AG09309 (cell line): Measurements from ENCODE around the gene VPS13C.
"Not testable (repeated sequence)": the region's sequence is repeated elsewhere in the genome, so short reads cannot be mapped to it uniquely, and the experiment has no call there.

Source experiments
- DNase-seq: peaks from one replicate; pipeline ENCODE4 v3.0.0-alpha.2; 2010; ENCODE audit warnings: low read depth
- H3K4me3 ChIP-seq: 2 replicates; pipeline ENCODE4 v1.5.1; 2011; ENCODE audit warnings: mild to moderate bottlenecking, low read depth, low read length, moderate library complexity; ENCODE audit not compliant: control insufficient read depth
- TF ChIP-seq, protein P1 (sequence below): IDR thresholded peaks from 2 replicates; pipeline ENCODE4 v1.5.1; 2011; ENCODE audit warnings: mild to moderate bottlenecking, low read depth, low read length, inconsistent platforms; ENCODE audit not compliant: insufficient read depth, control insufficient read depth; ENCODE audit errors: missing control alignments

VPS13C gene

DNA sequence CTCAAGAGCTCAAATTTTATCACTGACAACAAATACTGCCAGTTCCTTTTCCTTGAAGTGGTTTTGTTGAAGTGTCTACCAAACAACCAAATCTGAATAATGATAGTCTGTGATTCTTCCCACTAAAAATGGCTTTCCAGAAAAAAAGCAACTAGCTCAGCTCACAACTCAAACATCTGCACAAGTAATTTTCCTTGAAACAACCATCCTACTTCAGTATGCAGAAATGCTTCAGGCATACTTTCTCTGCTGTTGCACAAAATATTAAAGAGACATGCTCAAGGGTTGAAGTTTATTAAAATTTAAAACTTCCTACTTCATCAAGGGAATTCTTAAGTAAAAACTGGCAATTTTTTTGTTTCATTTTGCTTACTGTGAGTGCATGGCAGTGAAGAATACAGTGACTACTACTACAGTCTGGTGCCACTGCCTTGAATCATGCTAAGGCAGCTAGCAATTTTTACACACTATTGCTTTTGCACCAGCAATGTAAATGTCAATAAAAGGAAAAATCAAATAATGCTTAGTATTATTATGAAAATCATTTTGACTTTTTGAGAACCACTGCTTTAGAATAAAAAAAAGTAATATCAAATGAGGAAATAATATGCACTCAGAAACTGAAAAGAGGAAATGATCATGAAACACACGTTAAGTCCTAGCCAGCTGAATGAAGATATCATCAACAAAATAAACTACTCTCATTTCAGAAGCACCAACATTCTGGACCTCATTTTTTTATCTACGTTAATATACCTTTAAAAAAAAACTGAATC, 33.6 kb downstream of the VPS13C start:
- TF ChIP-seq, protein P1, sequence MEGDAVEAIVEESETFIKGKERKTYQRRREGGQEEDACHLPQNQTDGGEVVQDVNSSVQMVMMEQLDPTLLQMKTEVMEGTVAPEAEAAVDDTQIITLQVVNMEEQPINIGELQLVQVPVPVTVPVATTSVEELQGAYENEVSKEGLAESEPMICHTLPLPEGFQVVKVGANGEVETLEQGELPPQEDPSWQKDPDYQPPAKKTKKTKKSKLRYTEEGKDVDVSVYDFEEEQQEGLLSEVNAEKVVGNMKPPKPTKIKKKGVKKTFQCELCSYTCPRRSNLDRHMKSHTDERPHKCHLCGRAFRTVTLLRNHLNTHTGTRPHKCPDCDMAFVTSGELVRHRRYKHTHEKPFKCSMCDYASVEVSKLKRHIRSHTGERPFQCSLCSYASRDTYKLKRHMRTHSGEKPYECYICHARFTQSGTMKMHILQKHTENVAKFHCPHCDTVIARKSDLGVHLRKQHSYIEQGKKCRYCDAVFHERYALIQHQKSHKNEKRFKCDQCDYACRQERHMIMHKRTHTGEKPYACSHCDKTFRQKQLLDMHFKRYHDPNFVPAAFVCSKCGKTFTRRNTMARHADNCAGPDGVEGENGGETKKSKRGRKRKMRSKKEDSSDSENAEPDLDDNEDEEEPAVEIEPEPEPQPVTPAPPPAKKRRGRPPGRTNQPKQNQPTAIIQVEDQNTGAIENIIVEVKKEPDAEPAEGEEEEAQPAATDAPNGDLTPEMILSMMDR = no peak
- no peak for DNase-seq
- no peak overlapping the region for H3K4me3 ChIP-seq

DNA sequence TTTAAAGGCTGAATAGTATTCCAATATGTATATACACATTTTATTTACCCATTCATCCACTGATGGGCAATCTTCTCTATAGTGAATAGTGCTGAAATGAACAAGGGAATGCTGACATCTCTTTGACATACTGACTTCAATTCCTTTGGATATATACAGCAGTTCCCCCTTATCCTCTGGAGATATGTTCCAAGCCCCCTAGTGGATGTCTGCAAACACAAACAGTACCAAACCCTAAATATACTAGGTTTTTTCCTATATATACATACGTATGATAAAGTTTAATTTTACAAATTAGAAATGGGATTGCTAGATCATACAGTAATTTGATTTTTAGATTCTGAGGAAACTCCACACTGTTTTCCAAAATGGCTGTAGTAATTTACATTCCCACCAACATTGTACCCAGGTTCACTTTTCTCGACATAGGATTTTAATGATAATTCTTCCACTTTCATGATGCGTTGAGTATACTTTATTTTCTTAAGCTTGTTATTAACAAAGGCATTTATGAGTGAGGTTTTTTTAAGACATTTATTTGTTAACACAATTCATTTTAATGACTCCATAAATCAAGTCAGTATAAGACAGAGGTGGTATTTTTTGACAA, 38.2 kb downstream of the VPS13C start:
- DNase-seq = no peak
- no peak overlapping the region for H3K4me3 ChIP-seq
- TF ChIP-seq, protein P1 = peak; percentile 18

DNA sequence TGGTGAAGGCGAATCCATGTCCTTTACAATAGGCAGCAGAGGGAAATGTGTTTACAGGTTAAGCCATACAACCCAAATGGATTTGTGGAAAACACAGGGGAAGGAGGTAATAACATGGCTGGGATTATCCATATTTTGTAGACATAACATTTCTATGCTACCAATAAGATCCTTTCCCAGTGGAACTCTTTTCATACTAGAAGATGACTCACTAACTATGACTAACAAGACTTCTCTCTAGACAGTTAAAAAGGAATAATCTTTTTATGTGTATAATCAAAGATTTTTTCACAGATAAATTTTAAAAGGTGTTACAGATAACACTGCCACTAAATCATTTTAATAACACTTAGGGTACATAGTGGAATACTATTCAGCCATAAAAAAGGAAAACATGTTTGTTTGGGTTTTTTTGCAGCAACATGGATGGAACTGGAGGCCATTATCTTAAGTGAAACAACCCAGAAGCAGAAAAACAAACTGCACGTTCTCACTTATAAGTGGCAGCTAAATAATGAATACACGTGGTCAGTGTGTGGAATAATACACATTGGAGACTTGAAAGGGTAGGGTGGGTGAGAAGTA, 39.6 kb downstream of the VPS13C start:
- no peak overlapping the region for H3K4me3 ChIP-seq
- DNase-seq = no peak
- TF ChIP-seq, protein P1 = no peak

DNA sequence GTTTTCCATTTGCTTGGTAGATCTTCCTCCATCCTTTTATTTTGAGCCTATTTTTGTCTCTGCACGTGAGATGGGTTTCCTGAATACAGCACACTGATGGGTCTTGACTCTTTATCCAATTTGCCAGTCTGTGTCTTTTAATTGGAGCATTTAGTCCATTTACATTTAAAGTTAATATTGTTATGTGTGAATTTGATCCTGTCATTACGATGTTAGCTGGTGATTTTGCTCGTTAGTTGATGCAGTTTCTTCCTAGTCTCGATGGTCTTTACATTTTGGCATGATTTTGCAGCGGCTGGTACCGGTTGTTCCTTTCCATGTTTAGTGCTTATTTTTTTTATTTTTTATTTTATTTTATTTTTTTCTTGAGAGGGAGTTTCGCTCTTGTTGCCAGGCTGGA, 54.9 kb downstream of the VPS13C start:
- H3K4me3 ChIP-seq = not testable (repeated sequence)

DNA sequence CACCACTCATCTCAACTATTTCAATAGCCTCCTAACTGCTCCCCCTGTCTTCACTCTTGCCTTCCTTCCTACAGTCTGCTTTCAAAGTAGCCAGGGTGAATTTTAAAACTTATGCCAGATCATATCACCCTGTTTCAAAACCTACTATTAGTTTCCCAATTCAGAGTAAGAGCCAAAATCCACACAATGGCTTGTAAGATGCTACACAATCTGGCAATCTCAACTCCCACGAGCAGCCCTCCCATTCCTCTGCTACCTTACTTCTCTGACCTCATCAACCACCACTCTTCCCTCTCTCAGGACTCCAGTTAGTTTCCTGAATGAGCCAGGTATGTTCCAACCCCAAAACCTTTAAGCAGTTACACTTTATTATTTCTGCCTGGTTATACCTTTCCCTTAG, 62.5 kb downstream of the VPS13C start:
- TF ChIP-seq, protein P1 = no peak
- DNase-seq = no peak
- H3K4me3 ChIP-seq = no peak overlapping the region

More for the DNA sequence above, 54.9 kb downstream of the VPS13C start:
- not testable (repeated sequence) for DNase-seq

DNA sequence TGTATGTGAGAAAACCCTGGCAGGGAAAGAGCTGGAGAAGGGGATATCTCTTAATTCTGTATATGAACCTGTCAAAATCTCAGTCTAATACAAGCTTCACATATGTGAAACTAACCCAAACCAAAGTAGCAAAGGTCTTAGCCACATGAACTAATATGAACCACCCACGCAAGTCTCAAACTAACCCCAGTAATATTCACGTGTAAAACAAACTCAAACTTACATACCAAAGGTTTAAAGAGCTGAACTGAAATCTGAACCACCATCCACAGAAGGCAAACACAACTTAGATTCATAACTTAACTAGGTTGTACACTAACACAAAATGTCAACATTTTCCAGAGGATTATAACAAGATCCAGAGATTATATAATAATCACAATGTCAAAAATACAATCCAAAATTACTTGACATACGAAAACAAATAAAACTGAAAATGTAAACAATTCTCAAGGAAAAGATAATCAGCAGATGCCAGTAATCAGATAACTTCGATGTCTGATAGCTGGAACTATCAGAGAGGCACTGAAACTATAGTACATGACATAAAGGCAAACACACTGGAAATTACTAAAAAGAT, 64.1 kb downstream of the VPS13C start:
- no peak for DNase-seq
- no peak overlapping the region for H3K4me3 ChIP-seq
- TF ChIP-seq, protein P1 = no peak

DNA sequence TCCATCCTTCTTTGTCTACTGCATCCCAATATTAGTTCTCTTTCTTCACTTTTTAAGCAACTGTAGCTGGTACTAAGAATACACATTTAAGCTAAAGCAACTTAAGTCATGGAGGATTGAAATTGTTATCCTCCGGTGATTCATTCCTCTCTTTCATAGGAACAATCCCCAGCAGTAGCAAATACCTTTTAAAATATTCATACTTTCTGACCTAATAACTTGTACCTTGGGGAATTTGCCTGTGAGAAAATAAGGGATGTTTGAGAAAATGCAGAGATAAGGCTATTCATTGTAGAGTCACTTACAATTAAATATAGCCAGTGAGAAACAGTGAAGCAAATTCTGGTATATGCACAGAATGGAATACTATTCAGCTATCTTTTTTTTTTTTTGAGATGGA, 66.0 kb downstream of the VPS13C start:
- TF ChIP-seq, protein P1 = no peak
- DNase-seq = peak; percentile 37
- no peak overlapping the region for H3K4me3 ChIP-seq
